Spinal cord (tissue), 10 donors: ENCODE results near the gene HERC3. TPM values are rescaled to one million over a fixed set of nuclear protein-coding genes. Genes with fewer than 3 reads are reported as not detected.

ENCODE experiments used
- DNase-seq, 6 donors: peaks; one replicate each; pipeline versions ENCODE4 v3.0.0 to v3.0.0-alpha.2; 2013 to 2015; ENCODE audit warnings: low spot score in 6 of 6, low read depth in 4 of 6
- H3K27ac ChIP-seq: one replicate; pipeline ENCODE4 v1.5.1; 2013; ENCODE audit warnings: low read depth, low read length, control low read depth
- H3K27me3 ChIP-seq: one replicate; pipeline ENCODE4 v1.6.1; 2013; ENCODE audit warnings: low read length; ENCODE audit not compliant: control insufficient read depth, insufficient read depth
- H3K36me3 ChIP-seq: one replicate; pipeline ENCODE4 v1.6.1; 2013; ENCODE audit warnings: low read length; ENCODE audit not compliant: control insufficient read depth, insufficient read depth
- H3K4me1 ChIP-seq: one replicate; pipeline ENCODE4 v1.6.1; 2013; ENCODE audit warnings: low read length; ENCODE audit not compliant: control insufficient read depth, insufficient read depth
- H3K4me3 ChIP-seq: one replicate; pipeline ENCODE4 v1.5.1; 2013; ENCODE audit warnings: low read depth, low read length, control low read depth
- H3K9me3 ChIP-seq: one replicate; pipeline ENCODE4 v1.6.1; 2013; ENCODE audit warnings: low read length; ENCODE audit not compliant: control insufficient read depth, insufficient read depth
- WGBS: methylation state at CpG from one replicate; pipeline ENCODE4 v1.1.5; 2013; ENCODE audit warnings: missing lambda C conversion rate; ENCODE audit not compliant: insufficient coverage; 5-methylcytosine and 5-hydroxymethylcytosine counted together
- polyA plus RNA-seq, 2 donors: library from polyadenylated mRNA; unstranded; fragments of 120-200 nt; gene quantifications; one replicate each; pipeline ENCODE4 v1.2.1, GENCODE V29; 2013; ENCODE audit not compliant: insufficient read length in 2 of 2
- total RNA-seq, 2 donors: library from RNA; depleted of rRNA in 1 of 2; stranded (reverse); fragments of 120-200 nt in 1 of 2; fragments of >200 nt in 1 of 2; gene quantifications; one replicate each; pipeline versions ENCODE4 v1.2.3 to v1.2.4, GENCODE V29; 2013 to 2014
- donor health status: healthy.

The HERC3 gene
- total and polyA plus RNA-seq, 4 donors: 20.1 to 45.8 (median 24.8) TPM

DNA sequence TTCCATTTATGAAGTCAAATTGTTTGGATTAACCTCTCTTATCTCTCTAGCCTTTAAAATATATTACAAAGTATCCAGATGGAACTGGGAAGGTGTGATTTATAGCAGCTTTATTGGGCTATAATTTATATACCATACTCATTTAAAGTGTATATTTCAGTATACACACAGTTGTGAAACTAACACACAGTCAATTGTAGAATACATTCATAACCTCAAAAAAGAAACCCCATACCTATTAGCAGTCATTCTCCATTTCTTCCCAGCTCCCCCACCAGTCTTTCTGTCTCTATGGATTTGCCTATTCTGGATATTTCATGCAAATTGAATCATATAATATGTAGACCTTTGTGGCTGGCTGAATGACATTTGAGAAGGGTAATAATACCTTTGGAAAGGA lies 112.9 kb downstream of the HERC3 start:
- Histone ChIP-seq H3K27ac (no peak overlapping the region), H3K27me3 (no peaks in the 10 kb centered on the region), H3K4me1 (peaks cover 4% of the 10 kb centered on the region), H3K4me3 (no peak overlapping the region), H3K36me3 (peaks cover 7% of the 10 kb centered on the region), H3K9me3 (no peaks in the 10 kb centered on the region)
- DNase-seq: no peak

- H3K9me3 ChIP-seq: no peaks in the 10 kb centered on the region
- WGBS: 80% methylated on average over 1 of the region's 3 CpGs
- peak overlapping the region; percentile 53 for H3K27ac ChIP-seq
- peaks cover 7% of the 10 kb centered on the region for H3K36me3 ChIP-seq
- peak in 1 of 6 donors; percentile 63 for DNase-seq
- H3K4me1 ChIP-seq: peaks cover 4% of the 10 kb centered on the region
- H3K4me3 ChIP-seq: no peak overlapping the region
- H3K27me3 ChIP-seq: no peaks in the 10 kb centered on the region
Observed at GRCh38 chr4:88705805-88706492, 113.7 kb downstream of the HERC3 start.

GRCh38 chr4:88706574-88706973 lies 114.3 kb downstream of the HERC3 start:
- H3K4me3 ChIP-seq: no peak overlapping the region
- peaks cover 7% of the 10 kb centered on the region for H3K36me3 ChIP-seq
- H3K27me3 ChIP-seq: no peaks in the 10 kb centered on the region
- no peaks in the 10 kb centered on the region for H3K9me3 ChIP-seq
- WGBS: 42% methylated on average over 7 of the region's 9 CpGs
- peak overlapping the region; percentile 53 for H3K27ac ChIP-seq
- peaks cover 4% of the 10 kb centered on the region for H3K4me1 ChIP-seq
- peak in 3 of 6 donors; percentile 48 to 90 (median 86) for DNase-seq

- H3K4me1 ChIP-seq: peaks cover 4% of the 10 kb centered on the region
- H3K4me3 ChIP-seq: no peak overlapping the region
- no peak for DNase-seq
- WGBS: no CpG with 5 or more reads among the region's 1 CpG
- H3K27me3 ChIP-seq: no peaks in the 10 kb centered on the region
- H3K9me3 ChIP-seq: no peaks in the 10 kb centered on the region
- H3K36me3 ChIP-seq: peaks cover 3% of the 10 kb centered on the region
- no peak overlapping the region for H3K27ac ChIP-seq
Observed at GRCh38 chr4:88709989-88710388, 117.7 kb downstream of the HERC3 start.

DNA sequence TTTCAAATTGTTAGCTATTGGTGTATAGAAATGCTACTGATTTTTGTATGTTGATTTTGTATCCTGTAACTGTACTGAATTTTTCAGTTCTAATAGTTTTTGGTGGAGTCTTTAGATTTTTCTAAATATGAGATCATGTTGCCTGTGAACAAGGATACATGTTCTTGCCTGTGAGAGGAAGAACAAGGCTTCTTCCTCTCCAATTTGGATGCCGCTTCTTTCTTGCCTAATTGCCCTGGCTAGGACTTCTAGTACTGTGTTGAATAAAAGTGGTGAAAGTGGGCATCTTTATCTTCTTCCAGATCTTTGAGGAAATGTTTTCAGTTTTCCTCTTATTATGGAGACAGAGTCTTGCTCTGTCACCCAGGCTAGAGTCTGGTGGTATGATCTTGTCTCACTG lies 121.5 kb downstream of the HERC3 start:
- Histone ChIP-seq H3K4me3 (no peak overlapping the region), H3K9me3 (peaks cover 12% of the 10 kb centered on the region), H3K27ac (no peak overlapping the region), H3K36me3 (peaks cover 5% of the 10 kb centered on the region), H3K27me3 (no peaks in the 10 kb centered on the region), H3K4me1 (no peaks in the 10 kb centered on the region)
- WGBS: no CpG with 5 or more reads among the region's 1 CpG
- no peak for DNase-seq

DNA sequence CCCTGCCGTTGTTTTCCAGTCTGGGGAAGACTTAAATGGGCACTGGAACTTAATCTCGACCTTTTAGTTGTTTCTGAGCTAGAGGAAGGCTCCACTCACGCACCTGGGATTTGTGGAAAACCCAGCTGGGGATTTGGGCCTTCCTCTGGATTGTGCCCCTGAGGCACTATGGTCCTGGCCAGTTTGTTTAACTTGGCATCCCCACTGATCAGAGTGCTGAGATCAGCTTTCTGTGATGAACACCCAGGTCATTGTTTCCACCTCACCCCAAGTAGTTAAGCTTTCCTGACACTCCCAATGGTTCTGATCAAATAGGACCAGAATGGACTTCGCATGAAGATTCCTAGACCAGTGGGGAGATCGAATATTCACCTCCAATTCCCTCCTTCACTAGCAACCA lies 125.8 kb downstream of the HERC3 start:
- peaks cover 12% of the 10 kb centered on the region for H3K36me3 ChIP-seq
- H3K9me3 ChIP-seq: peaks cover 12% of the 10 kb centered on the region
- DNase-seq: no peak
- WGBS: 91% methylated on average over 3 of the region's 5 CpGs
- no peak overlapping the region for H3K4me3 ChIP-seq
- H3K4me1 ChIP-seq: peaks cover 3% of the 10 kb centered on the region
- no peak overlapping the region for H3K27ac ChIP-seq
- H3K27me3 ChIP-seq: no peaks in the 10 kb centered on the region

- H3K4me1 ChIP-seq: peaks cover 3% of the 10 kb centered on the region
- no peak overlapping the region for H3K4me3 ChIP-seq
- H3K36me3 ChIP-seq: peaks cover 12% of the 10 kb centered on the region
- H3K27me3 ChIP-seq: no peaks in the 10 kb centered on the region
- WGBS: no CpG with 5 or more reads among the region's 1 CpG
- peaks cover 12% of the 10 kb centered on the region for H3K9me3 ChIP-seq
- H3K27ac ChIP-seq: no peak overlapping the region
- DNase-seq: no peak
Observed at GRCh38 chr4:88719381-88719780, 127.1 kb downstream of the HERC3 start.

GRCh38 chr4:88720451-88721428 lies 128.5 kb downstream of the HERC3 start:
- Histone ChIP-seq H3K4me1 (peaks cover 3% of the 10 kb centered on the region), H3K36me3 (peaks cover 12% of the 10 kb centered on the region), H3K9me3 (peaks cover 12% of the 10 kb centered on the region), H3K27ac (peak overlapping the region; percentile 13), H3K27me3 (no peaks in the 10 kb centered on the region), H3K4me3 (no peak overlapping the region)
- 81% methylated on average over 9 of the region's 10 CpGs for WGBS
- DNase-seq: peak in 2 of 6 donors; percentile 6 to 44

DNA sequence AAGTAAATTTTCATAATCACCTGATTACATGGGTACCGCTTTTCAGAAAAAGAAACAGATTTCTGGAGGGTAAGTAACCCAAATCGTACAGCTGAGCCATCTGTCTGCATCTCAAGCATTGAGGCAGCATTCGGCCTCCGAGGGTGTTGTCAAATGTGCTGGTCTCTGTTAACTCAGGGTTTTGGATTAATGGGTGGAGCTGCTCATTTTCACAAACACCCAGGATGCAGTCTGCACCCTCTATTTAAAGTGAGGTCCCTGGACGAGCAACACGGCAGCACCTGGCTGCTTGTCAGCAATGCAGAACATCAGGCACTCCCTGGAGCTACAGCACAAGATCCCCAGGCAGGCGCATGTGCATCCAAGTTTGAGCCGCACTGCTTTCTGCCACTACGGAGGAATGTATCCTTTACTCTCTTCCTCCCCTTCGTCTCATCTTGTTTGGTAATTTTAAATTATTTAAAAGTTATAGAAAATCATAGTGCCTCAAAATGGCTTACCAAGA lies 130.0 kb downstream of the HERC3 start:
- no peak overlapping the region for H3K4me3 ChIP-seq
- no peak for DNase-seq
- no peak overlapping the region for H3K27ac ChIP-seq
- peaks cover 13% of the 10 kb centered on the region for H3K36me3 ChIP-seq
- H3K27me3 ChIP-seq: no peaks in the 10 kb centered on the region
- peaks cover 3% of the 10 kb centered on the region for H3K4me1 ChIP-seq
- H3K9me3 ChIP-seq: peaks cover 9% of the 10 kb centered on the region
- 92% methylated on average over 6 of the region's 10 CpGs for WGBS
